NOMO-1 (cell line): ENCODE results near the gene GPHN.
"Not testable (repeated sequence)": the region's sequence is repeated elsewhere in the genome, so short reads cannot be mapped to it uniquely, and the experiment has no call there.

Experiments used
- DNase-seq, 2 experiments: peaks; one replicate each; lab custom pipeline; 2025; ENCODE audit not compliant: unreplicated experiment in 2 of 2; lab: John Stamatoyannopoulos, UW

GPHN gene

DNA sequence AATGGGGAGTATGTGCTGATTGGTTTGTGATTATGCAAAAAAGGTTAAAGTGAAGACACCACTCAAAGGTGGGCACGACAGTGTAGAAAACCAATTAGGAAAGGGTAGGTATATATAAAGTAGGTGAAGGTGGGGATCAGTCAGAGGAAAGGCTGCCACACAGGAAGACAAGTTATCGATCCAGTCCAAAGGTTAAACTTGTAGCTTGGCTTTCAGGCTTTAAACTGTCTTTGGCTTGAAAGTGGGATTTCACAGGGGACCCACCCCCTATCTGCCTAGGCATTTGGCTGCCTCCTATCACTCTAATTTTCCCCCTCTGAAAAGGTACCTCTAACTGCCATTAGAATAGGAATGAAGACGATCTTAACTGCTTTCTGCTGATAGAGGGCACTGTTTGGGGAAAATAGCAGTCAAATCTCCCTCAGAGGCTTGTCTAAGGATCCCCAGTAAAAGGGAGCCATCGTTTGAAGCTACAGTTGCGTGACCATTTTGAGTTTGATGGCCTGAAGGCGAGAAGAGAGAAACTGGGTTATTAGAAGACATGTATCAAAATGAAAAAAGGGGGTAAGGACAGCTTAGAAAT, 250.2 kb downstream of the GPHN start:
- no peak for DNase-seq

- DNase-seq = no peak
These were observed 264.2 kb downstream of the GPHN start for GRCh38 chr14:66772146-66772545.

GRCh38 chr14:66782853-66783252, 274.9 kb downstream of the GPHN start:
- no peak for DNase-seq

DNA sequence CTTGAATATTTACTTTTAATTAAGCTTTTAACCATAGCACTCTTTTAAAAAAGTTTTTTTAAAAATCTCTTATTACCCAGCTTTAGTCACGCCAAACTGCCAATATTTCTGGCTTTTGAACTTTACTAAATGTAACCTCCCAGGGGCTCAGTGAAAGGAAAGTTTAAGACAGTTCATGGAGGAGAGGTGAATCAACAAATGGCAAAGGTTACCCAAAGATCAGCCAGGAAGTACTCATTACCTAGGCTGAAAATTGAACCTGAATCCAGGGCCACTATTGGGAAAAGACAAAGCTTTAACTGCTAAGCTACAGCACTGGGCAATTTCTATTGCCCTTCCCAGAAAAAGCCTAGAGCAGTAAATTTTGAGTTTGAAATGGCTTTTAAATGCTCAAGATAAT, 282.2 kb downstream of the GPHN start:
- DNase-seq = no peak

GRCh38 chr14:66802962-66803361, 295.0 kb downstream of the GPHN start:
- no peak for DNase-seq

- DNase-seq = no peak
These were observed 296.2 kb downstream of the GPHN start for GRCh38 chr14:66804141-66804540.

DNA sequence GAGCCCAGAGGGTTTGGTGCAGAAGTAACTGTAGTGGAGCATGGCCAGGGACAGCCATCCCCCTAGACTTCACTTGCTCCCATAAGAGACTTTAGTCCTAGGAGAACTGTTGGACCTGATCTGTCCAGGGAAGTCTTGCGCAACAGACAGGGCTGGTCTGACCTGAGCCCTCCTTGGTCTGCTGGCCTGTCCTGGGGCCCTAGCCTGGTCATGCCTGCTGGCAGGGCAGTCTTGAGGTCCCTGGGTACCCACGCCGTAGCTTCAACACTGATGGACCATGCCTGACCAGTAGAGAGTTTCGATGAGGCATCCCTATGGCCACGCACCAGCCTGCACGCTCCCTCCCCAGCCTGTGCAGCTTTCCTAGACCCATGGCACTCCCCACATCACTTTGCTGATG, 305.7 kb downstream of the GPHN start:
- no peak for DNase-seq

- no peak for DNase-seq
These were observed 307.7 kb downstream of the GPHN start for GRCh38 chr14:66815687-66816086.

- DNase-seq = no peak
These were observed 316.3 kb downstream of the GPHN start for GRCh38 chr14:66824251-66824650.

DNA sequence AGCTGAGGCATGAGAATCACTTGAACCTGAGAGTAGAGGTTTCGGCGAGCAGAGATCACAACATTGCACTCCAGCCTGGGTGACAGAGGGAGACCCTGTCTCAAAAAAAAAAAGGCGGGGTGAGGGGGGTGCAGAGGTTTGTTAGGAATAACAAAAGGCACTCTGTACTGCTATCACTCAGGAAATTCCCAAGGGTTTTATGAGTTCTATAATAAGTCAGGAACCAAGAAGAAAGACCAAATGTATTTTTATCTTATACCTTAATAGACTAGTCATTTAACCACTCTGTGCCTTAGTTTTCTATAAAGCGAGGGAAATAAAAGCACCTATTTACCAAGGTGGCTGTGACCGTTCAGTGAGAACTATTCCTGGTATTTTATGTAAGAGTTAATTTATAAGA, 319.2 kb downstream of the GPHN start:
- DNase-seq = no peak

- no peak for DNase-seq
These were observed 323.2 kb downstream of the GPHN start for GRCh38 chr14:66831173-66831572.

GRCh38 chr14:66833816-66834215, 325.9 kb downstream of the GPHN start:
- no peak for DNase-seq

DNA sequence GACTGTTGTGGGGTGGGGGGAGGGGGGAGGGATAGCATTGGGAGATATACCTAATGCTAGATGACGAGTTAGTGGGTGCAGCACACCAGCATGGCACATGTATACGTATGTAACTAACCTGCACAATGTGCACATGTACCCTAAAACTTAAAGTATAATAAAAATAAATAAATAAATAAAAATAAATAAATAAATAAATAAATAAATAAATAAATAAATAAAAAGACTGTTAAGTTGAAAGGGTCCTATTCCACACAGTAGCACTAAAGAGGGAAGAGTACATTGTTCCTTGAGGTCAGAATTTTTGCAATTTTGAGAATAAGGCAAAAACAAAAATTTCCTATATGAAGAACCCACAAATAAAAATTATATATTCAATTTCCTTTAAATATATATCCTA, 329.5 kb downstream of the GPHN start:
- not testable (repeated sequence) for DNase-seq

DNA sequence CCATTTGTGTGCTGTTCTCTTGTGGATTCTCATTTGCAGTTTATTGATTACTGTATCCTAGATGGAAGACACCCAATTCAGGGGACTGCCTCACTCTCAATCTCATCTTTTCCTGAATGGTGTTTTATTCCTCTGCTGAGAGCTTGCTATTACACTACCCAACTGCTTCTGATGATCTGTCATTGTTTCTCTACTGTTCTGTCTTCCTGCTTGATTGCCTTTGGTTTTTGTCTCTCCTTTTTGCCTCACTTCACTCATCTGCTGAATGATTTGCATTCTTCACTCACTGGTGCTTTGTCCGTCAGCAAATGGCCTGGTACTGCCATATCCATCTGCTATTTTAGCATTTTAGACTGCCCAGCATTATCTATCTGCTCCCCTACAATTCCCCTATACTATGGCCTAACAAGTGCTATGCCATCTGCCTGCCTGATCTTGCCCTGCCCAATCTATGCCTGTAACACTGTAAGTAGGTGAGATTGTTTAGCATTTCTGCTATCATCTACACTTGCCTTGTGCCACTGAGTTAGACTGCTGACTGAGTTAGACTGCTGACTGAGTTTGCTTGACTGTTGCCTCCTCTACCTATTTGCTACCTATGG, 335.1 kb downstream of the GPHN start:
- DNase-seq = no peak

DNA sequence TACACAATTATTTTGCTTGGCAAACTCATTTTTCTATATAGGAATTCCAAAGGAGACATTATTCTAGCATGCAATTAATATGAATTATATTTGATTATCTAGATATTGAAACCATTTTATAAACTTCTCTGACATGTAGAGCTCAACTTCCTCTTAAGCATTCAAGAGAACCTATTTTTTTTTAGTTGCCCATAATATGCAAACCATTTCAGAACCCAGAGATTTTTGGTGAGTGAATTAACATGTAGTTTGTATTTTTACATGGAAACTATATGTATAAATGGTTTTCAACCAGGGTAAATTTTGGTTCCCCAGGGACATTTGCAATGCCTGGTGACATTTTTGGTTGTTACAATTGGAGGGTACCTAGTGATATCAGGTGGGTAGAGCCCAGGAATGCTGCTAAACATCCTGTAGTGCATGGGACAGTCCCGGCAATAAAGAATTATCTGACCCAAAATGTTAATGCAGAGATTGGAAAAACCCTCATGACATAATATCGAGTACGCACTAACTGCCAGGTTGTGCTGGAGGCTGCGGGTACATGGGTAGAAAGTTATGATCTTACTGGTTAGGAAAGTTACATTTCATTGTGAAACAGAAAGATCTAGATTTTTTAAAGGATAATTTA, 342.4 kb downstream of the GPHN start:
- no peak for DNase-seq

DNA sequence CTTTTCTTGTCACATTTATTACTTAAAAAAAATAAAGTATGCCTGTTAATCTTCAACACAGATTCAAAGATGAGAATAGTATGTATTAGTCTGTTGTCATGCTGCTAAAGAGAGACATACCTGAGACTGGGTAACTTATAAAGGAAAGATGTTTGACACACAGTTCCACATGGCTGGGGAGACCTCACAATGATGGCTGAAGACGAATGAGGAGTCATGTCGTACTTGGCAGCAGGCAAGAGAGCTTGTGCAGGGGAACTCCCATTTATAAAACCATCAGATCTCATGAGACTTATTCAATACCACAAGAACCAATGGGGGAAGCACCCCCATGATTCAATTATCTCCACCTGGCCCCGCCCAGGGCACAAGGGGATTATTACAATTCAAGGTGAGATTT, 345.4 kb downstream of the GPHN start:
- DNase-seq = no peak

DNA sequence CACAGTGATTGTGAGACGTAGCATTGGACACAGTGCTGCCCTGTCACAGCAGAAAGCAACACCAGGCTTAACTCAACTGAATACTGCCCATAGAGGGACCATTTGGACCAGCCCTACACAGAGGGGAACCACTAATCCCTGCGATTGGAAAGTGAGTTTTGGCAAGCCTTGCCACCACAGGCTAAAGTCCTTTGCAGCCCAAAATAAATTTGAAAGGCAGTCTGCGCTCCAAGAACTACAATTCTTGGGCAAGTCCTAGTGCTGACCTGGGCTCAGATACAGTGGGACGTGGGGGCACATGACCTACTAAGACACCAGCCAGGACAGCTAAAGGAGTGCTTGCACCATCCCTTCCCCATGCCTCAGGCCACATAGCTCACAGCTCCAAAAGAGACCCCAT, 349.9 kb downstream of the GPHN start:
- no peak for DNase-seq

GRCh38 chr14:66859063-66859671, 351.2 kb downstream of the GPHN start:
- no peak for DNase-seq

- DNase-seq = no peak
These were observed 373.6 kb downstream of the GPHN start for GRCh38 chr14:66881596-66881995.

DNA sequence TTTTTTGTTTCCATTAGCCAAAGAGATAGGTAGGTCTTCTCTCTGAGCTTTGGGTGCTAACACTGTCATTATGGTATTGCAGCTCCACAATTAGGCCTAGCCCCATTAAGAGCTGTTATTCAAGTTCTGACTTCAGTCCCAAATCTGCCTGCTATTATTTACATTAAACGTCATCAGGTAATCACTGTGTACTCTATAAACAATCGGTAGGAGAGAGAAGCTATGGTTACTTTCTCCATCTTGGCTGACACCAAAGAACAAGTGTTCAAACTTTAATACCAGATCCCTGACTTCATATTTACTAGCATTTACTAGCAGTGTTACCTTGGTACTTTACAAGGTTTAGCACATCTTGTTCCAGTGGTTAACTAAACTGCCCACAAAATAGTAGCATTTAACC, 376.2 kb downstream of the GPHN start:
- DNase-seq = no peak

- no peak for DNase-seq
These were observed 392.8 kb downstream of the GPHN start for GRCh38 chr14:66900719-66901118.

DNA sequence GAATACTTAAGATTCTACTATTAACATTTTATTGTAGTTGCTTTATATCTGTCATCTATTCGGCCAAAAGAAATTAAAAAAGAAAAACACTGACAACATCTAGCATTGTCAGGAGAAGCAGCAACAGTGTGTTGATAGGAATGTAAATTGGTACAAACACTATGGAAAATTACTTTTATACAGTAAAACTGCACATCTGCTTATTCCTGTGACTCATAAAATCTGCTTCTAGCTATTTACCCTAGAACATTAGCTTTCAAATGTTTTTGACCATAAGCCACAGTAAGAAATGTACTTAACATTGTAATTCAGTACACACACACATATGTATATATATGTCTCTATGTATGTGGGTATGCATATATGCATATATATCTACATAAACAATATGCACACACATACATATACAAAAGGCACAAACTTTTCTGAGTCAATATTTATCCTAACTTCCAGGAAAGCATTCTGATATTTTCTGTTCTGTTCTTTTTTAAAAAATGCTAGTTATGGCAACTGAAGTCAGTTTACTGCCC, 402.4 kb downstream of the GPHN start:
- no peak for DNase-seq
